Large intestine (tissue), 3 donors: ENCODE results near the gene ABCC8. TPM values are rescaled to one million over a fixed set of nuclear protein-coding genes. Genes with fewer than 3 reads are reported as not detected.
A peak's percentile ranks its signal among the peaks of the same experiment; 100 is the strongest.

ENCODE experiments used
- DNase-seq, 2 donors: peaks; one replicate each; pipeline versions ENCODE4 v3.0.0 to v3.0.0-alpha.2; 2013
- H3K27ac ChIP-seq: one replicate; pipeline ENCODE4 v1.5.1; 2013; ENCODE audit warnings: low read length
- H3K27me3 ChIP-seq: 2 replicates; pipeline ENCODE4 v1.6.1; 2013; ENCODE audit warnings: low read length; ENCODE audit not compliant: control insufficient read depth, insufficient read depth
- H3K36me3 ChIP-seq: 2 replicates; pipeline ENCODE4 v1.6.1; 2013; ENCODE audit warnings: low read length; ENCODE audit not compliant: control insufficient read depth, insufficient read depth
- H3K4me1 ChIP-seq: one replicate; pipeline ENCODE4 v1.6.1; 2013; ENCODE audit warnings: low read length; ENCODE audit not compliant: control insufficient read depth, insufficient read depth
- H3K4me3 ChIP-seq: one replicate; pipeline ENCODE4 v1.5.1; 2013; ENCODE audit warnings: low read length
- H3K9me3 ChIP-seq: one replicate; pipeline ENCODE4 v1.6.1; 2013; ENCODE audit warnings: mild to moderate bottlenecking, low read depth, low read length, moderate library complexity; ENCODE audit not compliant: control insufficient read depth
- WGBS: methylation state at CpG from one replicate; pipeline ENCODE4 v1.1.5; 2013; ENCODE audit warnings: low lambda C conversion rate; ENCODE audit not compliant: insufficient coverage; 5-methylcytosine and 5-hydroxymethylcytosine counted together
- polyA plus RNA-seq: library from polyadenylated mRNA; unstranded; fragments of 120-200 nt; gene quantifications from one replicate; pipeline ENCODE4 v1.2.1, GENCODE V29; 2013

The ABCC8 gene
- polyA plus RNA-seq, 1 donor, result 23.5 TPM

DNA sequence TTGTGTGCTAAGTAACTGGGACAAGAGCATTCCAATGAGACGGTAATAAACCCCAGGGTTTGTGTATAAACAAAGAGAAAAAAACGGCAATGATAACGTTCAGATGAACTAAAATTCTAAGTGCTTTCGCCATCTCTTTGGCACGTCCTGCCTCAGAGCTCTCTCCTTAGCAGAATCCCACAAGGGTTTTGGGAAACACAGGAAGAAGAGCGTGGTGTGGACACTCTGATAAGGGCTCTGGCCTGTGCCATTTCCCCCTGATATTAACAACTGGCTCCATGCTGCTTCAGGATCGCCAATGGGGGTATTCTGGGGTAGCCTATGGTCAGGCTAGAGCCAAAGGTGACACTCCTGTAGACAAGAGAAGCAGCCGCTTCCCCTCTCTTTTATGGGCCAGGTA lies 18.4 kb downstream of the ABCC8 start:
- whole genome bisulfite sequencing, result 0% methylated on average over 2 of the region's 8 CpGs
- no peak overlapping the region for H3K27ac ChIP-seq
- no peak for DNase-seq
- no peaks in the 10 kb centered on the region for H3K9me3 ChIP-seq
- no peaks in the 10 kb centered on the region for H3K36me3 ChIP-seq
- no peak overlapping the region for H3K4me3 ChIP-seq
- peaks cover 7% of the 10 kb centered on the region for H3K27me3 ChIP-seq
- H3K4me1 ChIP-seq, result no peaks in the 10 kb centered on the region

DNA sequence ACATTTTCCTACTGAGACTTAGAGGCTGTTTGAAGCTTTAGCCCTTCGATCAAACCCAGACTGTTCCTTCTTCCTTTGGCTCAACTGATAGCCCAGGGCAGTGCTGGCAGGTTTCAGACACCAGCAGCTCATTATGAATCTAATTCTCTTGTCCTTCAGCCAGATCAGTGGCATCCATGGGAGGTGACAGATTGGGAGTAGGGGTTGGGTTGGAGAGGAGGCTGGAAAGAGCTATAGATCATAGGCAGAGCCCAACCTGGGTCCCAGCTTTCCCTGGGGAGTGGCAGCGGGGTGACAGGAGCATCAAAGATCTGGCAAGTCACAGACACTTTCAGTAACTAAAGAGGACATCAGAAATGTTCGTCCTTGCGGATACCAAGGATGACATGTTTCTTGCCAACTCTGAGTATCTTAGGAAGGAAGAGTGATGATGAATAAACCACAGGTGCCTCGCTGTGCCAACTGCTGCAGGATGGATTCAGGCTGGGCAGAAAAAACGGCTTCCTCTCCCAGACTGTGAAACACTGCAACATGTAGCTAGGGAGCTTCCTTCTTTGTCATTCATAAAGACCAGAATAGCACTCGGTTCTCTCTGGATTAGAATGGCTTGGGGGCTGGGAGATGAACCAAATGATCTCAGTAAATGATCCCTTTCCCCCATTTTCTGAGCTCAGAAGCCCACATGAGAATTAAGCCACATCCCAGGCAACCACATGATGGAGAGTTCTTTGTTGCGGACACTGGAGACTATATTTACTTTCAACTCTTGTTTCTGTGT lies 19.1 kb downstream of the ABCC8 start:
- Histone ChIP-seq H3K27me3 (peaks cover 8% of the 10 kb centered on the region), H3K4me1 (no peaks in the 10 kb centered on the region), H3K36me3 (no peaks in the 10 kb centered on the region), H3K27ac (no peak overlapping the region), H3K4me3 (no peak overlapping the region), H3K9me3 (no peaks in the 10 kb centered on the region)
- no CpG with 5 or more reads among the region's 8 CpGs for WGBS
- DNase-seq, result no peak

DNA sequence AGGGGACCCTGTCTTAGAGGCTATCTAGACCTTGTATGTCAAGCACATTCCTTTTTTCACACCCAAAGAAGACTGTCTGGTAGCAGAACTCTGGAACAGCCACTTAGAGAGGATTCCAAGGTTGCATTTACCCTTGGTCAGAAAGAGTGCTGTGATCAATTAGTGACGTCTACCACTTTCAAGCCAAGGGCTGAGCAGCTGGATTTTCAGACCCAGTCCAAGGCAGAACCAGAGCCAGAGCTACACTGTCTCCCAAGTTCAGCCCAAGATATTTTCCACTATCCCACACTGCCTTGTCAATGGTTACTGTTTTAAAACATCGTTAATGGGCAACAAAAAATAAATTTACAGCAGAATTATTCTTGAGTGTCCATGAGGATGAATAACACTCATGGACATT lies 24.0 kb downstream of the ABCC8 start:
- Histone ChIP-seq H3K36me3 (no peaks in the 10 kb centered on the region), H3K27me3 (peaks cover 11% of the 10 kb centered on the region), H3K9me3 (no peaks in the 10 kb centered on the region), H3K27ac (no peak overlapping the region), H3K4me1 (no peaks in the 10 kb centered on the region), H3K4me3 (no peak overlapping the region)
- WGBS, result no CpG with 5 or more reads among the region's 2 CpGs
- DNase-seq, result no peak

DNA sequence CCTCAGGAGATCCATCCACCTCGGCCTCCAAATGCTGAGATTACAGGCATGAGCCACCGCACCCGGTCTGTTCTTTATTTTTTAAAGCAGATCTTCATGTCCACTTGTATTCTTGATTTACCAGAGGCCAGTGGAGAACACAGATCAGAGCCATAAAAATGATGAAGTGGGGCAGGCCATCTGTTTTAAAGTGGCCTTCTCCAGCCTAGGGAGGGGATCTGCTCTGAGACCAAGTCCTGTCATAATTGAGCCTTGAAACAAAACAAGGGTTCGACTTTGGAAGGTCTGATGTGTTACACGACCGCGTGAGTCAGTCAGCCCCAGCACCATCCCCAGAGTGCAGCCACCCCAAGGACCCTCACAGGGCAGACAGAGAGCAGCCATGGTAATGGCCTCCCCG lies 27.5 kb downstream of the ABCC8 start:
- H3K4me3 ChIP-seq, result no peak overlapping the region
- no peak for DNase-seq
- no CpG with 5 or more reads among the region's 8 CpGs for WGBS
- no peaks in the 10 kb centered on the region for H3K36me3 ChIP-seq
- H3K27ac ChIP-seq, result no peak overlapping the region
- peaks cover 6% of the 10 kb centered on the region for H3K27me3 ChIP-seq
- H3K4me1 ChIP-seq, result no peaks in the 10 kb centered on the region
- H3K9me3 ChIP-seq, result no peaks in the 10 kb centered on the region

DNA sequence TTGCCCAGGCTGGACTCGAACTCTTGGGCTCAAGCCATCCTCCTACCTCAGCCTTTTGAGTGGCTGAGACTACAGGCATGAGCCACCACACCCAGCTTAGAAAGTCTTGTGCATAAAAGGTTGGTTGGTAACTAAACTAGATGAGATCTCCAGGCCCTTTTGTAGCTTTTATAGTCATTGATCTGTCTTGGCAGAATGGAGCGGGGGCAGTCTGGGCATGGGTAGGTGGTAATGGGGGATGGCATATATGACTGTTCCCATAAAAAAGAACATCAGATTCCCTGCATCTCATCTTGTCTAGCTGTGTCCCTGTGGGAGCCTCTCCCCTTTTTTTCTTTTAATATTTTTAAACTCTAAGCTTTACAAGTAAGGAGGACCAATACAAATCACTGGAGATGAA lies 30.2 kb downstream of the ABCC8 start:
- no peaks in the 10 kb centered on the region for H3K4me1 ChIP-seq
- H3K27ac ChIP-seq, result no peak overlapping the region
- no peak overlapping the region for H3K4me3 ChIP-seq
- peaks cover 4% of the 10 kb centered on the region for H3K27me3 ChIP-seq
- DNase-seq, result no peak
- H3K9me3 ChIP-seq, result no peaks in the 10 kb centered on the region
- H3K36me3 ChIP-seq, result no peaks in the 10 kb centered on the region
- 100% methylated on average over 1 of the region's 2 CpGs for WGBS

DNA sequence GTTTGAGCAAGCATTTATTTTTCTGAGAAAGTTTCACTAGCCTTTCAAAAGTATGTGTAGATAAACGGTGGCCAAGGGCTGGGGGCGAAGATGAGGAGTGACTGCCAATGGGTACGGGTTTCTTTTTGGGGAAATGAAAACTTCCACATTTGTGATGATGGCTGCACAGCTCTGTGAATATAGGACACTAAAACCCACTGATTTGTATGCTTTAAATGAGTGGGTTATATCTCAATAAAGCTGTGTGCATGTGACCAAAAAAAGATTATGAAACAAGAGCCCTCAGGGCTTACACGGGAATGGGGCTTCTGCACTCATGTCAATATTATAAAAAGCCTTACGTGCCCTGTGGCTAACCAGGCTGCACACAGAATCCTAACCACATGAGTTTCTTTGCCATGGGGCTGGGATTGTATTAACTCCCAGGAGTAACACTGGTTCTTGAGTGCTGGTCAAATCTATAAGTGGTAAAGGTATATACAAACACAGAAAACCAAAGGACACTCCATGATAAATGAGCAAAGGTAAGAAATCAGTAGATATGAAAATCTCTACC lies 31.3 kb downstream of the ABCC8 start:
- Histone ChIP-seq H3K36me3 (no peaks in the 10 kb centered on the region), H3K9me3 (no peaks in the 10 kb centered on the region), H3K4me3 (no peak overlapping the region), H3K27me3 (peaks cover 2% of the 10 kb centered on the region), H3K27ac (no peak overlapping the region), H3K4me1 (no peaks in the 10 kb centered on the region)
- WGBS, result 87% methylated on average over 3 of the region's 5 CpGs
- DNase-seq, result no peak

DNA sequence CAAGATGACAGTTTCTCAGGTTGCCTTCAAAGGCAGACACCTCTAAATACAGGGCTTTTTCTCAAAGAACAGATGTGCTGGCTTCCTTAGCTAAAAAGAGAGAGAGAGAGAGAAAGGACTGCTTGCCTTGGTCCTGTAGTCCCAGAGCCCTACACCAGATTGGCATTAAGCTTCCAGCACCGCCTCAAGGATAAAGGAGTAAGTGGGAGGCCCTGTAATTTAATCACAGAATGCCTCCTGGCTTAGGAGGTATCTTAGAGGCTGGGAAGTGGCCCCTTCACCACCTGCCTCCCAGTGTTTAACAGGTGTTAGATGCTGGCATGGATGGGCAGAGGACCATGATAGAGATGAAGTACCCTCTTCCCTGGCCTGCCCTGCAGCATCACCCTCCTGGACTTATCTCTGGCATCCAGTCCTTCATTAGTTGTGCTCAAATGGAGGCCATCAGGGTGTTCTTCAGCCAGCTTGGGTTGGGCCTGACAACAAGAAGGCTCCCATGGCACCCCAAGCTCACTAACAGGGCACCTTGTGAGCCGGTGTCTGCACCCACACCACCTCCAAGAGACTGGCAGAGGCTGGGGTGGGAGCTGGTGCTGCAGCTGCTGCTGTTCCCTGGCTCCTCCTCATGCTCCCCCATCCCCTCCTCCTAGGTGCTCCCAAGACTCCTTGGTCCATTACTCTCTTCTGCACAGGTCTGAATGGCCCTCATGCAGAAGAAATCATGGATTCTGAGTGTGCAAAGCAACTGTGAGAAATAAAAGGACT lies 32.5 kb downstream of the ABCC8 start:
- WGBS, result no CpG with 5 or more reads among the region's 2 CpGs
- H3K4me3 ChIP-seq, result no peak overlapping the region
- no peaks in the 10 kb centered on the region for H3K36me3 ChIP-seq
- H3K27me3 ChIP-seq, result peaks cover 2% of the 10 kb centered on the region
- H3K27ac ChIP-seq, result no peak overlapping the region
- H3K9me3 ChIP-seq, result no peaks in the 10 kb centered on the region
- no peak for DNase-seq
- H3K4me1 ChIP-seq, result peaks cover 6% of the 10 kb centered on the region

DNA sequence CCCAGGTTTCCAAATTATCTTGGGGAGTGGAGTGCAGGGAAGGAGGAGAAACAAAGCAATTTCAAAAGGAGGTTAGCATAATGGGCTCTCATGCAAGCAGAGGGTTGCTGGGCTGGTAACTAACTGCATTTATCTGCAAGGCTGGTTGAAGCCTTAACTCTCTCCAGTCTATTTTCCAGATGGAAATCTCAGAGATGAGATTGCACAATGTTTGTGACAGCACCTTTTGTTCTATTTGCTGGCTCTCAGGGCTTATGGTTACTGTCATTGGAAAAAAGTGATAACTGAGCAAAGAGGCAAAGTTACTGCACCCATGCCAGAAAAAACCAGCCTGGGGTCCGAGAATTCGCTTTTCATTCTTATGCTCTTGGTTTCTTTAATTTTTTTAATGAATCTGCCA lies 33.2 kb downstream of the ABCC8 start:
- no peaks in the 10 kb centered on the region for H3K36me3 ChIP-seq
- peaks cover 10% of the 10 kb centered on the region for H3K4me1 ChIP-seq
- no peak overlapping the region for H3K27ac ChIP-seq
- no peak overlapping the region for H3K4me3 ChIP-seq
- DNase-seq, result no peak
- WGBS, result 100% methylated on average over 2 of the region's 2 CpGs
- H3K9me3 ChIP-seq, result no peaks in the 10 kb centered on the region
- H3K27me3 ChIP-seq, result peaks cover 2% of the 10 kb centered on the region

DNA sequence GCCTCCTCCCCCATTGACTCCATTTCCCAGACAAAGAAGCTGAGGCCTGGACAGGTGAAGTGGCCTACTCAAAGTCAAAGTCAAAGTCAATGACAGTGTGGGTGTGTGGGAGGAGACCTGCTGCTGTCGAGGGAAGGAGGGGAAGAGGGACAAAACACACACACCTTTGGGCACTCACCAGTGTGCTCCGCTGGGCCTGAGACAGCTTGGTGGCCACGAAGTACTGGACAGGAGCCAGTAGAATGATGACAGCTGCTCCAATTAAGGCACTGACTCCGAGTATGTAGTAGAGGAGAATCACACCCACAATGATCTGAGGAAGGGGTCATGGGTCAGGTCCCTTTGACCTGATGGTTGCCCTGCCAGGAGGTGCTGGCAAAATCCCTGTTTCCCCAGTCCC lies 33.6 kb downstream of the ABCC8 start:
- Histone ChIP-seq H3K27me3 (no peaks in the 10 kb centered on the region), H3K4me3 (no peak overlapping the region), H3K27ac (no peak overlapping the region), H3K36me3 (no peaks in the 10 kb centered on the region), H3K9me3 (no peaks in the 10 kb centered on the region), H3K4me1 (peaks cover 10% of the 10 kb centered on the region)
- WGBS, result no CpG with 5 or more reads among the region's 4 CpGs
- DNase-seq, result no peak

DNA sequence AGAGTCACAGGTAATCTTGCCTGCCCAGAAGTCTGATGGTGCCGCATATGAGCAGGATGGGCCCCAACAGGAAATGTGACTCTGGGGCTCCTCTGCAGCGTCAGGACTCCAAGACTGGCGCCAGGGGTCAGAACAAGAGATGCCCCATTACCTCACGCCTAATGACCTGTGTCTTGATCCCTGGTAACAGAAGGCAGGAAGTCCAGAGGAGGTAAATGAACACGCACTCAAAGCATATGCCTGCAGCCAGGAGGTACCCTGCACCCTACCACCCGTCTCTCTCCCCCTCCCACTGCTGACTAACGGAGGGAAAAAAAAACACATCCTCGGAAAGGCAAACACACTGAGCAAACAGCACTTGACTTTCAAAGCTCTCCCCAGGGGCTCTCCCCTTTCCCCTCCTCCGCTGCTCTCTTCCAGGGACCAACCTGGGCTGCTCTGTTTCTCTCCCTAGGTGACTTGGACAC lies 37.3 kb downstream of the ABCC8 start:
- WGBS, result no CpG with 5 or more reads among the region's 9 CpGs
- no peaks in the 10 kb centered on the region for H3K9me3 ChIP-seq
- no peaks in the 10 kb centered on the region for H3K27me3 ChIP-seq
- H3K27ac ChIP-seq, result no peak overlapping the region
- peaks cover 10% of the 10 kb centered on the region for H3K4me1 ChIP-seq
- DNase-seq, result peak; percentile 49 to 78
- H3K4me3 ChIP-seq, result no peak overlapping the region
- H3K36me3 ChIP-seq, result no peaks in the 10 kb centered on the region
